Skin of body (tissue), 2 donors: ENCODE measurements around the gene CEPT1. TPM values are rescaled to one million over a fixed set of nuclear protein-coding genes. Genes with fewer than 3 reads are reported as not detected.

Experiments used
- DNase-seq: peaks from one replicate; lab custom pipeline; 2025; lab: John Stamatoyannopoulos, UW
- total RNA-seq: library from RNA; depleted of rRNA; stranded (reverse); fragments of >200 nt; gene quantifications from one replicate; pipeline ENCODE4 v1.2.3, GENCODE V29; 2014

The CEPT1 gene
- total RNA-seq, 1 donor from 2014 or later = 46.8 TPM

DNA sequence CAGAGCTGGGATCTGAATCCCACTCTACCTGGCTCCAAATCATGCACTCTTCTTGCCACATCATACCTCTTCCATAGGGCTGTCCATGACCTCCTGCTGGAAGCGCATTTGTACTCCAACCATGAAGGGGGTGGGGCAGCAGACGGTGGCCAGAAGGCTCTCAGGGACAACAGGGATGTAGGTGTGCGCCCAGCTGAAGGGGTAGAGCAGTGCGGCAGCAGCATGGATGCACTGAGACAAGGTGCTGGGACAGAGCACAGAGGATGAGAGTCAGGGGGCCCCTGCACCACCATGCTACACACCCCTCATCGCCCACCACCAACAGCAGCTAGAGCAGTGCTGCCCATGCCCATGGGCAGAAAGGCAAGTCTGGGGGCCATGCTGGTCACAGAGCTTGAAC, 52.1 kb downstream of the CEPT1 start:
- DNase-seq = no peak

GRCh38 chr1:111192658-111193519, 52.9 kb downstream of the CEPT1 start:
- DNase-seq = no peak

DNA sequence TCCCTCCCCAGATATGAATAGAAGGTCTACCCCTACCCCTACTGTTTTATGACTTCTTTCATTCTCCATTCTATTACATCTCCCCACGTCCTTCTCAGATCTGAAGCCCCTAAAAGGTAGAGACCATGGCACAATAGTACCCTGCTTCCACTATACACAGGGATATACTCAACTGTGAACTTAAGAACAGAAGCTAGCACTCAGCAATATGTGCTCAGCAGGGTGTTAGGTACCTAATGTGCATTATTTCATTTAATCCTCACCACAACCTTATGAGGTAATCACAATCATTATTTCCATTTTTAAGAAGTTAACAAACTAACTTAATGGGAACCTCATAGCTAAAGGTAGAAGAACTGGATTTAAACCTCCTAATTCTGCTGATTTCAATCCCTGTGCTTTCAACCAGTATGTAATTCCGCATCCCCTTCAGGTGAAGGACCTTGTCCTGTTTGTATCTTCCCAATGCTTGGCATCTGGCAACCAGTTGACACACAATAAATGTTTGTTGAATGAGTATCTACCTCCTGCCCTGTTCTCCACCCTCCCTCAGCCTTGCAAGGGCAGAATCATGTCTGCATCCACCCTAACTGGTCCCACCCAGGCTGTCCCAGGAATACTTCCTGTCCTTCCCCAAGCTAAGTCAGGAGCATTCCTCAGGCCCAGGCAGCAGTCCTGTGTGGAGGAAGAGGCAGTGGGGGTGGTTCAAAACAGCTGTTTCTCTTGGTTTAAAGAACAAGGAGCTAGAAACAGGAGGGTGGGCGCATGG, 53.9 kb downstream of the CEPT1 start:
- no peak for DNase-seq

GRCh38 chr1:111195002-111195684, 55.1 kb downstream of the CEPT1 start:
- no peak for DNase-seq

DNA sequence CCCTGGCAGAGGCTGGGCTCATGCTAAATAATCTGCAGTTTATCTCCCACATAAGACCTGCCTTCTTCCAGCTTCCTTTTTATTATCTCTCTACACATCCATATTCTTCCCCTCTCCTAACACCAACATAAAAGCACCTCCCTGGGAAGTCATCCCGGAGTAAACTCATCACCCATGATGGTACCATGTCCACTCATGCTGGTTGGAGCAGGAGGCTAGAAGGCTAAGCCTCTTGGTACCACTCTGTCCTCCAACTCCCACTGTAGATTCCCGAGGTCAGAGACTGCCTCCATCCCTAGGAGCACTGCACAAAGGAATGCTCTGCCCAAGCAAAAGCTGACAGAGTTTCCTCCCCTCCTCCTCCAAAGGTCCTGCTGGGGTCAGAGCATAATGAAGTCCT, 56.2 kb downstream of the CEPT1 start:
- no peak for DNase-seq

DNA sequence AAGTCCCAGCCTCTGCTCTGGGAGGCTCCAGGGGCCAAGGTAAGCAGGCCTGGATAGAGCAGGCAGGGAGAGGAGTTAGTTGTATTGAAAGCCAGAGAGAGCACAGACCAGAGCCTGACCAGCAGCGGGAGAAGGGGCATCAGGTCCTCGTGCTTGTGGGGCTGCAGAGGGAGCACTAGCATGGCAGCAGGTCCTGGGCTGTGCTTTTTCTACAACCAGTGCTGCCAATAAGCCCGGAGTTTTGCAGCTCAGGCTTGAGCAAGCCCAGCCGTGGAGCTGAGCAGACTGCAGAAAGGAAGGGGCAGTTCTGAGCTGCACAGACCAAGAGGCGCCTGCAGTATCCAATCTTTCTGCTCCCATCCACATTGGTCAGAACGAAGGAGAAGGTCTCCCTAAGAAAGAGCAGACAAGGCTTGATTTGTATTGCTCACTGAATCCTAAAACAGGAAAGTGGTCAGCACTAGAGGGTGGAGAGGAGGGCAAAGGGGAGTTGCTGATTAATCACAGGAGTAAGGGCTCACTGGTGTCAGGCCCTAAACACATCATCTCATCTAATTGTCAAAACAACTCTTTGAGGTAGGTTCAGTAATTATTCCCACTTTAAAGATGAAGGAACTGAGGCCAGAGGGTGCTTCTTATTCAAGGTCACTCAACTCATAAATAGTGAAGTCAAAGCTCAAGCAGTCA, 57.7 kb downstream of the CEPT1 start:
- no peak for DNase-seq

DNA sequence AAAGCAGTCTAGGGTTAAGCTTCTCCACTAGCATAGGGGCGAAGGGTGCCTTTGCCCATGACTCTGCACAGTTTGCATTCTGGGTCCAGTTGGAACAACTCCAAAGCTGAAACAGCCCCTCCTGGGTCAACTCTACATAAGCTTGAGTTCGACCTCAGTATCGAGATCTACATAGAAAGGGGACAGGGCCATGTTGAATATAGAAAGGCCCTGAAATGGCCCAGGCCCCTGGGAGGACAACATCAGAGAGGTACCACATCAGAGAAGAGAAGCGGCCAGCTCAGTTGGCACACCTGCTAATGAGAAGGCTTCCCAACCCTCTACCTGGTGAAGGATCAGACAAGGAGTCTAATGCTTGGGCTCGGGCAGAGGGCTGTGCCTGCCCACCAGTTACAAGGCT, 58.8 kb downstream of the CEPT1 start:
- no peak for DNase-seq

DNA sequence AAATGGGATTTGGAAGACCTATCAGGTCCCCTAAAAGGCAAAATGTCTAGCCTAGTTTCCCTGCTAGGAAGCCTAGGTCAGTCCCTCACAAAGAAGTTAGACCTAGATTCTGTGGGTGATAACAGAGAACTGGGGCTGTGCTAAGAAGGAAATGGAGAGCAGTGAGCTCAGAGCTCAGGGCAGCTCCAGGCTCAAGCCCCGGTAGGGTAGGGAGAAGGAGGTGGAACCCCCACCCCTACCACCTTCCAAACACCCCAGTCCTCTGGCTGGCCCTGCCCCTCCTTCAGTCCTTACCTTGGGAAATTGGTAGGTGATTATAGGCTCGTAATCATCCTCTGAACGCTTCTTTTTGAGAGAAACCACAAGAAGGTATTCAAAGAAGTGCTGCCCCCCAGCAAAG, 59.3 kb downstream of the CEPT1 start:
- DNase-seq = no peak

DNA sequence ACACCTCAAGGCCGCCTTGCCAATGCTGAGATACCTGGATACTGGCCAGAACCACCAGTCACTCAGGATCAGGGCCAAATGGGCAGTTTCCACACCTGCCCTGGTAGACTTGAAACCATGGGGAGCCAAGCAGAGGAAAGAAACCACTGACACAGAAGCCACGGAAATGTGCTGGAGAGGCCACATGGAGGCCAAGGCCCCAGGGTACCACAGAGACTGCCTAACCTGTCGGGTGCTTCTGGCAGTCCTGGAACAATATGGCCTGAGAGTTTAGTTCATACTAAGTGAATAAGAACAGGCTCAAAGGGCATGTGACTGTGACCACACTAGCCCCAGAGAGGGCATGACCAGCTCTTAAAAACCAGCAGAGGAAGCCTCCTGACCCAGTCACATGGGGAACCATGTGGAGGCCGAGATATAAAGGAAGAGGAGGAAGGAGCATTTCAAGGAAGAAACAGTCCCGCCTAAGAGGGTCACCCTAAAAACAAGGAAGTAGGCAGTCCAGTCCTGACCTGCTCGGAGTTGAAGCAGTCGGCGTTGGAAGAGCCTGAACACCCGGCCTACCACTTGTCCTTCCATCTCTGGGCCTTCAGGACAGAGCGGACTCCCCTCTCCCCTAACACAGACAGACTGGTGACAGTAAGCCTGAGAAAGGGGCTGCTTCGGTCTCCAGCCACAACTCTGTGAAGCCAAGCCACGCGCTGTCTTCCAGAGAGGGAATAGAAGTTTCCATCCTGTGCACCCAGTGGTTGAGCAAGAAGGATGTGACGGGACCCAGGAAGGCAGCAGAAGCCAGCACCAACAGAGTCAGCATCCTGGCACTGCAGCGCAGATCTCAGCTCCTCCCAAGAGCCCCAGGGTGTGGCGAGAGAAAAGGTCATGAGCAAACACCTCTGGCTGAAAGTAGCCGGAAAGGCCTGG, 60.1 kb downstream of the CEPT1 start, which contains the start of gene DENND2D:
Gene DENND2D (minus strand): TSS at position 766 of the 921 bp plus-strand sequence. CDS start 187 bp downstream, at position 579.
- no peak for DNase-seq

GRCh38 chr1:111200802-111201161, 60.8 kb downstream of the CEPT1 start:
- no peak for DNase-seq

GRCh38 chr1:111201275-111202090, 61.5 kb downstream of the CEPT1 start:
- DNase-seq = no peak

- DNase-seq = no peak
Measured at GRCh38 chr1:111202366-111202706, 62.3 kb downstream of the CEPT1 start.

GRCh38 chr1:111202707-111203623, 62.9 kb downstream of the CEPT1 start:
- no peak for DNase-seq

GRCh38 chr1:111203681-111204200, 63.7 kb downstream of the CEPT1 start:
- no peak for DNase-seq

GRCh38 chr1:111204201-111204982, 64.4 kb downstream of the CEPT1 start:
- no peak for DNase-seq

DNA sequence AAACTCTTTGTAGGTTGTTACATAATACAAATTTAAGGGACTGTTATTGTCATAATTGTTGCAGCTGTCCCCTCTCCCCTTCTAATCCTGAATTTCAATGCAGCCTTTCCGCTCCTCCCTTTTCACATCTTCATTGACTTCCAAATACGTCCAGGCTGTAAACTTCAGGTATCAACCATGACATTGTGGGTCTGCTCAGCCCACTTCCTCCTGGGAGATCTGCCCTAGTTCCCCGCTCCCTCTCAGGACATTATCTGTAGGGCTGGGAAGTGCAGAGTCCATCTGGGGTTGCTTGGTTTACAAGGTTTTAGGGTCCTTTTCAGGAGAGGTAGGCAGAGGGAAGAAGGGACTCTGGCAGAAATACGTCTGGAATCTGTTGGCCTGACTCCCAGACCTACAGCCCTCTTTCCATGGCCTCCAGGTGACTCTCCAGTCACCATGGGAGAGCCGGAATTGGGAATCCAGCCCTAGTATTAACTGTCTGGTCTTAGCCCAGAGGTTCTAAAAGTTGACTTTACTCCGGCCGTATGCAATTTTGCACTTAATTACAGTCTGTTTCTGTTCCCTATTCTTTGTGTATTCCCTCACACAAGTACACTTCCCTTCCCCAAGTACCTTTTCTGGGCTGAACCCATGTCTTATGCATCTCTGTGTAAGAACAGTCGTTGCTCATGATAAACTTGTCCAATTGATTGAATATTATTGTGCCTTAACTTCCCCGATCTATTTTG, 65.1 kb downstream of the CEPT1 start:
- DNase-seq = no peak

- no peak for DNase-seq
Measured at GRCh38 chr1:111205714-111206050, 65.7 kb downstream of the CEPT1 start.
